Bronchial epithelial cell (primary cell): ENCODE data around the gene PRPSAP1. TPM values are rescaled to one million over a fixed set of nuclear protein-coding genes. Genes with fewer than 3 reads are reported as not detected.

ENCODE experiments used
- DNase-seq: peaks from one replicate; pipeline ENCODE4 v3.0.0-alpha.2; 2010; ENCODE audit warnings: low read depth
- FAIRE-seq: peaks from 2 replicates; lab custom pipeline; 2011; peaks lifted over from hg19 to GRCh38; lab: Jason Lieb, UNC
- H3K27me3 ChIP-seq: 2 replicates; pipeline ENCODE4 v1.5.1; 2011; ENCODE audit warnings: low read length; ENCODE audit not compliant: control insufficient read depth, insufficient read depth
- H3K36me3 ChIP-seq: 2 replicates; pipeline ENCODE4 v1.5.1; 2011; ENCODE audit warnings: low read length; ENCODE audit not compliant: control insufficient read depth, insufficient read depth
- H3K4me3 ChIP-seq: 2 replicates; pipeline ENCODE4 v1.5.1; 2011; ENCODE audit warnings: mild to moderate bottlenecking, low read depth, low read length, control low read depth
- CTCF ChIP-seq: IDR thresholded peaks from 2 replicates; pipeline ENCODE4 v1.5.1; 2011; ENCODE audit warnings: mild to moderate bottlenecking, moderate library complexity, low read length, control low read depth, inconsistent platforms; ENCODE audit not compliant: insufficient read depth, severe bottlenecking
- total RNA-seq: library from RNA; depleted of rRNA; stranded (reverse); fragments of >200 nt; gene quantifications from 2 replicates; pipeline ENCODE4 v1.2.1, GENCODE V29; 2014

The PRPSAP1 gene
- total RNA-seq, 1 donor from 2014 or later = 29.2 TPM

DNA sequence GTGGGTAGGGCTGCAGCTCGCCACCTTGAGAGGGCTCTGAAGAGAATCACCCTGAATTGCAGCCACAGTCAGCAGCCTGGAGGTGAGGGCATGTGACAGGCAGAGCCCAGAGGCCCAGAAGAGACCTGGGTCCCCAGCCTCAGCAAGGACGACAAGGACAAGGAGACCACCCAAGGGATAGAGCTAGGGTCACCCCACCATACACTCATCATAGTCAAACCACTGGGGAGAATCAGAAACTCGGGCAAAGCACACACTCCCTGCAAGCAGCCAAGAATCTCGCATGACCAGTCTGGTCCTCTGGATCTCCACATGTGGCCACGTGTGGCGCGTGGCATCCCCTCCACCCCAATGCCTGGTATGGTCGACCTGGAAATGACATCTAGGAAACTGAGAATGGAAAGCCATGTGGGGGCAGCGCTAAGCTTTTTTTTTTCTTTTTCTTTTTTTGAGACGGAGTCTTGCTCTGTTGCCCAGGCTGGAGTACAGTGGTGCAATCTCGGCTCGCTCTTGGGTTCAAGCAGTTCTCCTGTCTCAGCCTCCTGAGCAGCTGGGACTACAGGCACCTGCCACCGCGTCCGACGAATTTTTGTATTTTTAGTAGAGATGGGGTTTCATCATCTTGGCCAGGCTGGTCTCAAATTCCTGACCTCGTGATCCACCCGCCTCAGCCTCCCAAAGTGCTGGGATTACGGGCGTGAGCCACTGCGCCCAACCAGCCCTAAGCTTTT lies 26.1 kb upstream of the PRPSAP1 start:
- FAIRE-seq = no peak
- H3K36me3 ChIP-seq = no peaks in the 10 kb centered on the region
- H3K4me3 ChIP-seq = no peak overlapping the region
- no peak for DNase-seq
- TF ChIP-seq CTCF = no peak
- no peaks in the 10 kb centered on the region for H3K27me3 ChIP-seq

GRCh38 chr17:76379275-76379641 lies 25.5 kb upstream of the PRPSAP1 start:
- no peak overlapping the region for H3K4me3 ChIP-seq

DNA sequence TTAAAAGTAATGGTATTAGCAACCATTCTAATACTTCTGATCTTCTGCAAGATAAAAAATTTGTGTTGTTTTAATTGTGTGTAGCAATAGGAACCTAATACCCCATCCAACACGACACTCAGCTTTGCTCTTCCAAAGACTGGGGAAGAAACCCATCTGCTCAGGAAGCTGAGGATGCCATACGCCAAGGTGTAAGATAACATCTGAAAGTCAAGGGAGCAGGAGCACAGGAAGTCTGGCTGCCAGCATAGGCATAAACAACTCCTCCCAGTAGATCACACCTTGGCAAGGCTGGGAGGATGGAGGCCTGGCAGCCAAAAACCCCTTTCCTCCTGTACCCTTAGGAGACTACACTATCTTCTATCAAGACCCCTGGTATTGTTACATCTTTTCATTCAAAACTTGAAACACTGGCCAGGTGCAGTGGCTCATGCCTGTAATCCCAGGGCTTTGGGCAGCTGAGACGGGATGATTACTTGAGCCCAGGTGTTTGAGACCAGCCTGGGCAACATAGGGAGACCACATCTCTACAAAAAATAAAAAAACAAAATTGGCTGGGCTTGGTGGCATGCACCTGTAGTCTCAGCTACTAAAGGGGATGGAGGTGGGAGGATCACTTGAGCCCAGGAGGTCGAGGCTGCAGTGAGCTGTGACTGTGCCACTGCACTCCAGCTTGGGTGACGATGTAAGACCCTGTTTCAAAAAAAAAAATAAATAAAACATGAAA lies 25.0 kb upstream of the PRPSAP1 start:
- no peaks in the 10 kb centered on the region for H3K36me3 ChIP-seq
- DNase-seq (no peak), FAIRE-seq (no peak)
- H3K27me3 ChIP-seq = no peaks in the 10 kb centered on the region
- H3K4me3 ChIP-seq = no peak overlapping the region
- TF ChIP-seq CTCF = no peak

More at GRCh38 chr17:76379275-76379641, 25.5 kb upstream of the PRPSAP1 start:
- FAIRE-seq (no peak), DNase-seq (no peak)
- Histone ChIP-seq H3K27me3 (no peaks in the 10 kb centered on the region), H3K36me3 (no peaks in the 10 kb centered on the region)
- no peak for TF ChIP-seq CTCF

- Histone ChIP-seq H3K4me3 (no peak overlapping the region), H3K36me3 (no peaks in the 10 kb centered on the region), H3K27me3 (no peaks in the 10 kb centered on the region)
- no peak for DNase-seq
- no peak for TF ChIP-seq CTCF
- no peak for FAIRE-seq
These were observed 22.8 kb upstream of the PRPSAP1 start for GRCh38 chr17:76376318-76377133.

DNA sequence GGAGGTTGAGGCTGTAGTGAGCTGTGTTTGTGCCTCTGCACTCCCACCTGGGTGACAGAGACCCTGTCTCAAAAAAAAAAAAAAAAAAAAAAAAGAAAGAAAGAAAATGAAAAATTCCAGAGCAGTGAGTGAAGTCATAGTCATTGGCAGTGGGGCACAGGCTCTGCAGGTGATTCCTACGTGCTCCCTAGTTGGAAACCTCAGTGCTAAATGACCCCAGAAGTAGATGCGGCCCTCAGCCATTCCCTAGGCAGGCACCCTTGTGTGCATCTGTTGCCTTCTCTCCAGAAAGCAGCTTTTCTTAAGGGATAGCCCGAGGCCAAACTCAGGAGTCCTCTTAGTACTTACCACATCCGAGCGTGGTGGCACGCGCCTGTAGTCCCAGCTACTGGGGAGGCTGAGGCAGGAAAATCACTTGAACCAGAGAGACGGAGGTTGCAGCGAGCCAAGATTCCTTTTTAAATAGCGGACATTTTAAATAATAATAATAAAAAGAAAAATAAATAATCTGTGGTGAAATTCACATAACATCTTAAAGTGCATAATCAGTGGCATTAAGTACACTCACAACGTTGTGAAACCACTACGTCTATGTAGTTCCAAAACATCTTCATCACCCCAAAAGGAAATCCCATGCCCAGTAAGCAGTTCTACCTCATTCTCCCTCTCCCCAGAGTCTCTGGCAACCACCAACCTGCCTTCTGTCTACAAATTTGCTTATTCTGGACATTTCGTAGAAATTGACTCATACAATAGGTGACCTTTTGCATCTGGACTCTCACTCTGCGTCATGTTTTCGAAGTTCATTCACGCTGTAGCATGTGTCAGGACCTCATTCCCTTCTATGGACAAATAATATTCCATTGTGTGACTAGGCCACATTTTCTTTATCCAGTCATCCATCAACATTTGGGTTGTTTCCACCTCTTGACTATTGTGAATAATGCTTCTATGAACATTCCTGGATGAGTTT lies 18.2 kb upstream of the PRPSAP1 start:
- Histone ChIP-seq H3K36me3 (no peaks in the 10 kb centered on the region), H3K27me3 (no peaks in the 10 kb centered on the region), H3K4me3 (no peak overlapping the region)
- peak; percentile 83 for FAIRE-seq
- DNase-seq = peak; percentile 99
- no peak for TF ChIP-seq CTCF
